ENCODE data around the gene CSKMT. TPM values are rescaled to one million over a fixed set of nuclear protein-coding genes. Genes with fewer than 3 reads are reported as not detected.
A peak's percentile ranks its signal among the peaks of the same experiment; 100 is the strongest.

CSKMT gene
- total RNA-seq, 1 experiment from 2014 or later: 4.5 TPM

GRCh38 chr11:62665599-62666258, 617 bp downstream of the CSKMT start:
- H3K36me3 ChIP-seq (ENCODE audit: insufficient read depth, low read length): peaks cover 17% of the 10 kb centered on the region
- H4K20me1 ChIP-seq (ENCODE audit: insufficient read depth, low read depth, low read length): no peaks in the 10 kb centered on the region; the same call in 1 of the 2 replicates
- H3K9me3 ChIP-seq (ENCODE audit: low read length): no peaks in the 10 kb centered on the region
- peak overlapping the region; percentile 100 for H3K4me3 ChIP-seq (ENCODE audit: low read length)
- H3K4me2 ChIP-seq (ENCODE audit: low read depth, low read length, poor library complexity, severe bottlenecking): peak overlapping the region; percentile 76
- peak overlapping the region; percentile 100 for H3K9ac ChIP-seq (ENCODE audit: low read length)
- peak overlapping the region; percentile 88 for H3K27ac ChIP-seq (ENCODE audit: low read length)
- peak; percentile 81 for DNase-seq
- H3K79me2 ChIP-seq (ENCODE audit: low read length): peaks cover 58% of the 10 kb centered on the region
- peaks cover 40% of the 10 kb centered on the region for H3K4me1 ChIP-seq (ENCODE audit: low read length)
- no peaks in the 10 kb centered on the region for H3K9me2 ChIP-seq (replicated peaks; ENCODE audit: insufficient read depth, low read length)
- H3K27me3 ChIP-seq (ENCODE audit: low read length): no peaks in the 10 kb centered on the region
- H2AFZ ChIP-seq (ENCODE audit: low read length): no peak overlapping the region

- Histone ChIP-seq H3K9ac (ENCODE audit: low read length) (peak overlapping the region; percentile 100), H3K4me1 (ENCODE audit: low read length) (peaks cover 44% of the 10 kb centered on the region), H4K20me1 (ENCODE audit: insufficient read depth, low read depth, low read length) (no peaks in the 10 kb centered on the region; the same call in 1 of the 2 replicates), H2AFZ (ENCODE audit: low read length) (no peak overlapping the region), H3K9me3 (ENCODE audit: low read length) (no peaks in the 10 kb centered on the region), H3K9me2 (replicated peaks; ENCODE audit: insufficient read depth, low read length) (no peaks in the 10 kb centered on the region), H3K4me3 (ENCODE audit: low read length) (peak overlapping the region; percentile 100), H3K27ac (ENCODE audit: low read length) (peak overlapping the region; percentile 88), H3K79me2 (ENCODE audit: low read length) (peaks cover 65% of the 10 kb centered on the region), H3K36me3 (ENCODE audit: insufficient read depth, low read length) (peaks cover 17% of the 10 kb centered on the region), H3K4me2 (ENCODE audit: low read depth, low read length, poor library complexity, severe bottlenecking) (peak overlapping the region; percentile 76), H3K27me3 (ENCODE audit: low read length) (no peaks in the 10 kb centered on the region)
- peak; percentile 60 for DNase-seq
Measured at GRCh38 chr11:62666259-62666926, 1.3 kb downstream of the CSKMT start.

- no peaks in the 10 kb centered on the region; the same call in 1 of the 2 replicates for H4K20me1 ChIP-seq (ENCODE audit: insufficient read depth, low read depth, low read length)
- H3K4me3 ChIP-seq (ENCODE audit: low read length): peak overlapping the region; percentile 100; the same call in 1 of the 2 replicates
- H2AFZ ChIP-seq (ENCODE audit: low read length): no peak overlapping the region
- no peak for DNase-seq
- H3K27ac ChIP-seq (ENCODE audit: low read length): peak overlapping the region; percentile 88
- H3K4me1 ChIP-seq (ENCODE audit: low read length): peaks cover 46% of the 10 kb centered on the region
- H3K9ac ChIP-seq (ENCODE audit: low read length): peak overlapping the region; percentile 100
- no peaks in the 10 kb centered on the region for H3K9me2 ChIP-seq (replicated peaks; ENCODE audit: insufficient read depth, low read length)
- peak overlapping the region; percentile 76 for H3K4me2 ChIP-seq (ENCODE audit: low read depth, low read length, poor library complexity, severe bottlenecking)
- peaks cover 73% of the 10 kb centered on the region for H3K79me2 ChIP-seq (ENCODE audit: low read length)
- no peaks in the 10 kb centered on the region for H3K27me3 ChIP-seq (ENCODE audit: low read length)
- no peaks in the 10 kb centered on the region for H3K9me3 ChIP-seq (ENCODE audit: low read length)
- H3K36me3 ChIP-seq (ENCODE audit: insufficient read depth, low read length): peaks cover 15% of the 10 kb centered on the region
Measured at GRCh38 chr11:62667460-62667859, 2.3 kb downstream of the CSKMT start.

- no peak overlapping the region for H2AFZ ChIP-seq (ENCODE audit: low read length)
- peak overlapping the region; percentile 42; the same call in 1 of the 2 replicates for H3K27ac ChIP-seq (ENCODE audit: low read length)
- peak overlapping the region; percentile 14; the same call in 1 of the 2 replicates for H3K9ac ChIP-seq (ENCODE audit: low read length)
- H3K27me3 ChIP-seq (ENCODE audit: low read length): no peaks in the 10 kb centered on the region
- peaks cover 49% of the 10 kb centered on the region for H3K4me1 ChIP-seq (ENCODE audit: low read length)
- H3K4me3 ChIP-seq (ENCODE audit: low read length): no peak overlapping the region
- H4K20me1 ChIP-seq (ENCODE audit: insufficient read depth, low read depth, low read length): no peaks in the 10 kb centered on the region; the same call in 1 of the 2 replicates
- H3K9me3 ChIP-seq (ENCODE audit: low read length): no peaks in the 10 kb centered on the region
- no peak for DNase-seq
- H3K4me2 ChIP-seq (ENCODE audit: low read depth, low read length, poor library complexity, severe bottlenecking): peak overlapping the region; percentile 93
- peaks cover 9% of the 10 kb centered on the region; the same call in 1 of the 2 replicates for H3K36me3 ChIP-seq (ENCODE audit: insufficient read depth, low read length)
- peaks cover 77% of the 10 kb centered on the region for H3K79me2 ChIP-seq (ENCODE audit: low read length)
- H3K9me2 ChIP-seq (replicated peaks; ENCODE audit: insufficient read depth, low read length): no peaks in the 10 kb centered on the region
Measured at GRCh38 chr11:62669420-62670161, 4.5 kb downstream of the CSKMT start.

- H3K36me3 ChIP-seq (ENCODE audit: insufficient read depth, low read length): peaks cover 8% of the 10 kb centered on the region; the same call in 1 of the 2 replicates
- peak overlapping the region; percentile 96 for H3K9ac ChIP-seq (ENCODE audit: low read length)
- peak overlapping the region; percentile 95 for H3K4me3 ChIP-seq (ENCODE audit: low read length)
- no peaks in the 10 kb centered on the region for H3K9me2 ChIP-seq (replicated peaks; ENCODE audit: insufficient read depth, low read length)
- H4K20me1 ChIP-seq (ENCODE audit: insufficient read depth, low read depth, low read length): no peaks in the 10 kb centered on the region
- no peaks in the 10 kb centered on the region for H3K9me3 ChIP-seq (ENCODE audit: low read length)
- H3K4me1 ChIP-seq (ENCODE audit: low read length): peaks cover 42% of the 10 kb centered on the region
- H3K79me2 ChIP-seq (ENCODE audit: low read length): peaks cover 64% of the 10 kb centered on the region
- peak overlapping the region; percentile 88 for H3K27ac ChIP-seq (ENCODE audit: low read length)
- DNase-seq: no peak
- no peak overlapping the region for H2AFZ ChIP-seq (ENCODE audit: low read length)
- H3K27me3 ChIP-seq (ENCODE audit: low read length): no peaks in the 10 kb centered on the region
- peak overlapping the region; percentile 93 for H3K4me2 ChIP-seq (ENCODE audit: low read depth, low read length, poor library complexity, severe bottlenecking)
Measured at GRCh38 chr11:62671236-62671607, 6.1 kb downstream of the CSKMT start.

- Histone ChIP-seq H3K9me3 (ENCODE audit: low read length) (no peaks in the 10 kb centered on the region), H3K9me2 (replicated peaks; ENCODE audit: insufficient read depth, low read length) (no peaks in the 10 kb centered on the region), H4K20me1 (ENCODE audit: insufficient read depth, low read depth, low read length) (no peaks in the 10 kb centered on the region), H3K4me3 (ENCODE audit: low read length) (peak within 1 kb of the TSS; percentile 95), H3K4me2 (ENCODE audit: low read depth, low read length, poor library complexity, severe bottlenecking) (peak within 1 kb of the TSS; percentile 93), H3K9ac (ENCODE audit: low read length) (peak within 1 kb of the TSS; percentile 96), H3K4me1 (ENCODE audit: low read length) (peaks cover 39% of the 10 kb centered on the region), H2AFZ (ENCODE audit: low read length) (peak within 1 kb of the TSS; percentile 17; the same call in 1 of the 2 replicates), H3K79me2 (ENCODE audit: low read length) (peaks cover 63% of the 10 kb centered on the region), H3K27ac (ENCODE audit: low read length) (peak within 1 kb of the TSS; percentile 88), H3K27me3 (ENCODE audit: low read length) (no peaks in the 10 kb centered on the region), H3K36me3 (ENCODE audit: insufficient read depth, low read length) (peaks cover 8% of the 10 kb centered on the region; the same call in 1 of the 2 replicates)
- DNase-seq: peak; percentile 96
Measured at GRCh38 chr11:62671608-62672389, 6.7 kb downstream of the CSKMT start, which contains the start of the genes LBHD1 and UQCC3. TSS of gene LBHD1 (minus strand) at chr11:62672267. CDS start at chr11:62670031, 2,236 bp downstream. TSS of gene UQCC3 (plus strand) at chr11:62671673. CDS start at chr11:62671746, 73 bp downstream.

GRCh38 chr11:62673196-62673525, 8.0 kb downstream of the CSKMT start:
- Histone ChIP-seq H3K9me2 (replicated peaks; ENCODE audit: insufficient read depth, low read length) (no peaks in the 10 kb centered on the region), H3K9ac (ENCODE audit: low read length) (peak overlapping the region; percentile 96), H2AFZ (ENCODE audit: low read length) (no peak overlapping the region), H4K20me1 (ENCODE audit: insufficient read depth, low read depth, low read length) (no peaks in the 10 kb centered on the region; the same call in 1 of the 2 replicates), H3K27ac (ENCODE audit: low read length) (no peak overlapping the region), H3K9me3 (ENCODE audit: low read length) (no peaks in the 10 kb centered on the region), H3K36me3 (ENCODE audit: insufficient read depth, low read length) (peaks cover 9% of the 10 kb centered on the region; the same call in 1 of the 2 replicates), H3K4me2 (ENCODE audit: low read depth, low read length, poor library complexity, severe bottlenecking) (peak overlapping the region; percentile 93), H3K27me3 (ENCODE audit: low read length) (no peaks in the 10 kb centered on the region), H3K4me3 (ENCODE audit: low read length) (peak overlapping the region; percentile 95), H3K79me2 (ENCODE audit: low read length) (peaks cover 68% of the 10 kb centered on the region), H3K4me1 (ENCODE audit: low read length) (peaks cover 42% of the 10 kb centered on the region)
- no peak for DNase-seq

Measured in Karpas-422 (cell line).